B cell (primary cell): ENCODE results near the gene GMFB.

ENCODE experiments used
- EZH2 ChIP-seq: IDR thresholded peaks from 2 replicates; pipeline ENCODE4 v1.6.1; 2012; ENCODE audit warnings: borderline replicate concordance, low read depth, mild to moderate bottlenecking, moderate library complexity, low read length; ENCODE audit not compliant: insufficient read depth, poor library complexity, severe bottlenecking
- TF ChIP-seq, protein P1 (sequence below): fragments of 200-600 bp; IDR thresholded peaks from one replicate; pipeline ENCODE4 v1.8.0; 2022; ENCODE audit warnings: antibody characterized with exemption, mild to moderate bottlenecking

DNA sequence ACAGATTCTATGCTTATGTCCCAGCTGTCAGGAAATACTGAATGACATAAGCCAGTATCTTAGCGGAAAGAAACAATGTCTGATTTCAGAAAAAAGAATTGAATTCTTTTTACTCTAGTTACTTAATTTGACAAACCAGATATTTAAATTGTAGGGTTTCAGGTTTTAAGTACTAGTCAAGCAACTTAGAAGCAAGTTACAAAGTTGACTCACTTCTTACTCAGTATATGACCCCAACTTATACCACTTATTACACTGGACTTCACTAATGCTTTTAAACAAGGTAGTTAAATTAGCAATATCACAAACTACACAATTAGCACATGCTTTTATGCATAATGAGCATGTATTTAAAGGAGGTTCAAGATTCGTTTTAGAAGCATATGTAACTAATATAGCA, 7.1 kb downstream of the GMFB start:
- TF ChIP-seq, protein P1, sequence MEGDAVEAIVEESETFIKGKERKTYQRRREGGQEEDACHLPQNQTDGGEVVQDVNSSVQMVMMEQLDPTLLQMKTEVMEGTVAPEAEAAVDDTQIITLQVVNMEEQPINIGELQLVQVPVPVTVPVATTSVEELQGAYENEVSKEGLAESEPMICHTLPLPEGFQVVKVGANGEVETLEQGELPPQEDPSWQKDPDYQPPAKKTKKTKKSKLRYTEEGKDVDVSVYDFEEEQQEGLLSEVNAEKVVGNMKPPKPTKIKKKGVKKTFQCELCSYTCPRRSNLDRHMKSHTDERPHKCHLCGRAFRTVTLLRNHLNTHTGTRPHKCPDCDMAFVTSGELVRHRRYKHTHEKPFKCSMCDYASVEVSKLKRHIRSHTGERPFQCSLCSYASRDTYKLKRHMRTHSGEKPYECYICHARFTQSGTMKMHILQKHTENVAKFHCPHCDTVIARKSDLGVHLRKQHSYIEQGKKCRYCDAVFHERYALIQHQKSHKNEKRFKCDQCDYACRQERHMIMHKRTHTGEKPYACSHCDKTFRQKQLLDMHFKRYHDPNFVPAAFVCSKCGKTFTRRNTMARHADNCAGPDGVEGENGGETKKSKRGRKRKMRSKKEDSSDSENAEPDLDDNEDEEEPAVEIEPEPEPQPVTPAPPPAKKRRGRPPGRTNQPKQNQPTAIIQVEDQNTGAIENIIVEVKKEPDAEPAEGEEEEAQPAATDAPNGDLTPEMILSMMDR = no peak
- TF ChIP-seq EZH2 = no peak
